ENCODE data around the gene CFAP20DC.

- TF ChIP-seq CTCF (conservative IDR thresholded peaks at IDR 0.05; ENCODE audit: low read length): no peak
- no peak for TF ChIP-seq EZH2phosphoT487 (IDR thresholded peaks at IDR 0.05; ENCODE audit: borderline replicate concordance, low read depth, low read length)
These were observed 36.2 kb upstream of the CFAP20DC start for GRCh38 chr3:59085976-59086375.
